Kasumi-1 (cell line): ENCODE data around the gene DOK6.
"Not testable (repeated sequence)": the region's sequence is repeated elsewhere in the genome, so short reads cannot be mapped to it uniquely, and the experiment has no call there.

Source experiments
- DNase-seq, 2 experiments: peaks; one replicate each; lab custom pipeline; 2025; lab: John Stamatoyannopoulos, UW

The DOK6 gene

DNA sequence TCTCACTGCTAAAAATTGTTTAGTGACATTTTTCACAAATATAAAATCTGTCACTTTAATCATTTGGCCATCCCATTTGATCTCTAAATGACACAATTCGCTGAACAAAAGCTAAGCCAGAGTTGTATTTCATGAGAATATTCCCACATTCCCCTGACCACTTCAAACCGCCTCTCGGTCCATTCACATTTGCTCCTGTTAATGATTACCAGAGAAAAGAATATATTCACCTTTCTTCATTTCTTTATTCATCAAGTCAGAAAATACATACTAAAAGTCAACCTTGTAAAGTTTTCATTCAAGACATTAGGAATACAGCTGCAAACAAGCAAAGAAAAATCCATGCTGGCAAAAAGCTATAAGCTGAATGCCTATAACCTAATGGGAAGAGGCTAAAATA lies 225.5 kb downstream of the DOK6 start:
- no peak for DNase-seq

DNA sequence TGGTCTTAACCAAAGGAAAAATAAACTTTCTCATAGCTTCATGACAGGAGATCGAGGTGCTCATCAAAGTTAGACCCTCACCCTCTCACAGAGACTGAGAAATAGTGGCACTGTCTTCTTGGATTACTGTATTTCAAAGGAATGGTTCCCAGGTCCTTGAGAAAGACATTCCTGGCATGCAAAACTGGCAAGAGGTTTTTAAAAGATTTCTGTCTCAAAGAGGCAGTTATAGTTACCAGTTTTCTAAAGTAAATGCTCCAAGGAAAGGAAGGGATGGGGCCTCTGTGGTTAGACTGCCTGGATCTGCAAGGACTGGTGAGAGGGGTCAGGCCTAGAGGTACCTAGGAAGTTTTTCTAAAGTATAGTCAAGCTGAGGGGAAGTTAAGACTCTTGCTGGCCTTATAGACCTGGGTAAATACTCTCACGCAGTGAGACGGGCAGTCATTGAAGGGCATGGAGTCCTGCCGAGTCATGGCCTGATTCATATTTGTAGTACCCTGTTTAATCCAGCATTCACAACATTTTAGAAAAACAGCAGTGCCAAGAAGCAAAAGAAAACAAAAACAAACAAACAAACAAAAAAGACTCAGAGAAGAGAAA lies 226.1 kb downstream of the DOK6 start:
- no peak for DNase-seq

DNA sequence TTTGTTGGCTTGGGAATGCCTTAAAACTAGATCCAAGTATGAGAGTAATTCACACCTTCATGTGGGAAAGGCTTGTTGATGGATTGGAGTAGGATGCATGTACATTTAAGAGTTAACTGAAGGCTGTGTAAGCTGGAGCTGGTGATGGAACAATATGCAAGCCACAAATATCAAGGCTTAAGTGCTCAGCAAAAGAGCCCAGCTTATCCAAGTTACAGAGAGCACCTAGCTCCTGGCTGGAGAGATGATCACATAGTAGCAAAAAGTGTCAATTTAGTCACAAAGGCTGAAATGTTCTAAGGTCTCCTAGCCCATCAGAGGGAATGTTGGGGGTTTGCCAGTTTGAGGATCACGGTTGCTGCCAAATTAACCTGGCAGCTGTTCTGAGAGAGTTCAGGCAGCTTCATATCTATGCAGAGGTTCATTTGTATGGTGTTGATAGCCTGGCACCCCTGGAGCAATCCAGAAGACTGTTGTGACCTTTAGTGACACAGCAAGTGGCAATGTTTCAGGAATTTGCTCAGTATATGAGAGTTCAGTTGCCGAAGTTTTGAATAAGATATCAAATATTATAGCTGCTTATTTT lies 228.2 kb downstream of the DOK6 start:
- no peak for DNase-seq

DNA sequence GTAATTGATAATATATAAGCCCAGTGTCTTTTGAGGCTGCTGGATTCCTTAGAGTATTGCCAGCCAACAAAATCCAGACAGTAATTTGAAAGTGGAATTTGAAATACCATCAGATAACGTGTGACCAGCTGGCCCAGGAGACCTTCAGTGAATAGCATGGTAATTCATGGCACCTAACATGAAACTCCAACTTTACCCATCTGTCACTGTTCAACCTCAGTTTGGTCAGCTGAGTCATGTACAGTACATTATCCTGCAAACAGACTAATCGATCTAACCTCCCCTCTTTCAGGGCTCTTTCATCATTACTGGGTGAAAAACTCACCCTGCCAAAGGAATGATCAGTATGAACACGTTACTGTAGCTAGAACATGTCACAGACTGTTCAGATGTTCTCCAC lies 230.6 kb downstream of the DOK6 start:
- no peak for DNase-seq

DNA sequence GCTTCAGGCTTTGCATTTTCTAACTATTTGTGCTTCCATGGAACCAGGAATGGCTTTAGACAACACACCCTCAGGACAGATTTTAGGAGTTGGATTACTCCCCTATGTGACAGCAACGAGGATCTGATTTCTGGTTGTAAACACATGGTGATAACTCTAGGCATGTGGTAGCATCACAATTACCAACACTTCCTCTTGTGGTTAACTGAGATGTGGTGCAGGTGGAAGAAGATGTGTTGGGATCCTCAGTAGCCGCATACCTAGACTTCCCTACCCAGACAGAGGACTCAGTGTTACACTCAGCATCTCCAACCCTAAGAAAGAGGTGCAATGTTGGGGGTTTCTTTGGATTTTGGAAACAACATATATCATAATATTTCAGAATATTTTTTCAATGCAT lies 234.8 kb downstream of the DOK6 start:
- no peak for DNase-seq

DNA sequence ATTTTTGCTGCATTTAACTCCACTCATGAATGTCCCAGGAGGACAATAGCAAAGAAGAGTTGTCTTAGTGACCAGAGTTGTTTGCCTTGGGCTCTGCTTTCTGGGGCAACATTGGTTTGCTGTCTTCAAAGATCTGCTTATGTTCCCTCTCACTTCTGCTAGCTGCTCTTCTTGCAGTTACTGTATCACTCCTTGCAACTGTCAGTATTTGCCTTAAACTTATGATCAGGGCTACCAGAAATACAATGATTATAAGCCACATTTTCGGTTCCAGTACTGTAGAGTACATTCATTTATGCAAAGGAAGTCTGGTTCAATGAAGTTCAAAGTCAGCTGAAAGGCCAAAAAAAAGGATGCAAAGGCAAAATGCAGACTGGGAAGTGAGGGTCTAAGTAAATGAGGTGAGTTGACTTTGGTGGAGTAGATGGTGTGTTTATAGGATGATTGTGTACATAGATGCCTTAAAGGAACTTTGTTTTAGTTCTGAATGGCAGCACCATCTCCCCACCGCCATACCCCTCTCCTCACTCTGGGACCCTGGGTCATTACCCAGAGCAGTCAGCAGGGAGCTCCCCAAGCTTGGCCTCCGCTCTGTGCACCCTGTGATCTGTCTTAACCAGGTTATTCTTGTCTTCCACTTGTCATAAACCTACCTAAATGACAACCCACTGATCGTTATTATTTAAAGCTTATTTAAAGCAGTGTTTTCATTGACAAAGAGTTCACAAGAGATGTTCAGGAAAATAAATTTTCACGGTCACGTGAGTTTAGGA lies 236.0 kb downstream of the DOK6 start:
- peak in 1 of 2 experiments; percentile 12 for DNase-seq

DNA sequence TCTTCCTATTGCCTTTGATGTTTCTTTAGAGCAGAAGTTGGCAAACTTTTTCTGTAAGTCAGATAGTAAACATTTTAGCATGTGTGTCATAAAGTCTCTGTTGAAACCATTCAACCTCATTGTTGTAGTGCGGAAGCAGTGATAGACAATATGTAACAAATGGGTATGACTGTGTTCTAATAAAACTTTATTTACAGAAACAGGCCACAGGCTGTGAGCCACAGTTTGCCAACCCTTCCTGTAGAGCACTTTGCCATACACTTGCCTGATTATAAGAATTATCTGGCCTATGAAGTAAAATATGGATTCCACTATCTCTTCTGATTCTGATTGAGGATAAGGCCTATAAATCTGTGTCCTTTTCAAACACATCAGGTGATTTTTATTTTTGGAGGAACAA lies 237.4 kb downstream of the DOK6 start:
- no peak for DNase-seq

DNA sequence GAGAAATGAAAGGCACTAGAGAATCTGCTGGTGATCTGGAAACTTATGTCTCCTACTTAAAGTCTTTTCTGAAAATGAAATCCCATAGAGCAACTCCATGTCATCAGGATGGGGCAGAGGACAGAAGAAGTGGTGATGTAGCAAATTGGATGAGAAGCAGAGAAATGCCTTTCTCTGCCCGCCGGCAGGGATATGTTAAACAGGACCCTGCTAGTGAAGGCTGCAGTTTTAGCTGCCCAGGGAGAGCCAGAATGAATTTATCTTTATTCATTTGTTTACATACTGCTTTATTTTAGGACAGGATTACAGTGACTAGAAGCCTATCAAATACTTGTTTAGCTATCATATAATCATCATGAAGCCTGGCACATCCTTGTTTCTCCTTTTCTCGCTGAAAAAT lies 247.0 kb downstream of the DOK6 start:
- DNase-seq = no peak

DNA sequence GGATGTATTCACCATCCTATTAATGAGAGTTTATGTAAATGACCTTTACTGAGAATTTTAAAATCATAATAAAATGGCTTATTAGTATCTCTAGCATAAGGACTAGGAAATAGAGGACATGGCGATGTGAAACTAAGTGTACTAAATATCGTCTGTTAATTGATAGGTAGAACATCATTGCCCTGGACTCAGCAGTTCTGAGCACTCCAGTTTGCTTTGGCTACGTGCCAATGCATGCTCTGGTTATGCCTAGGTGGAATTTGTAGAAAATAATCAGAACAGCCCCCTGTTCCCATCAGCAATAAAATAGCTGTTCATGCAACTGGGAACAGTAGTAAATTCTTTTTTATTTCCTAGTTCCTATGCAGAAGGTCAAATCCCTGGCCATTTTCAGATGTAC lies 247.8 kb downstream of the DOK6 start:
- DNase-seq = no peak

DNA sequence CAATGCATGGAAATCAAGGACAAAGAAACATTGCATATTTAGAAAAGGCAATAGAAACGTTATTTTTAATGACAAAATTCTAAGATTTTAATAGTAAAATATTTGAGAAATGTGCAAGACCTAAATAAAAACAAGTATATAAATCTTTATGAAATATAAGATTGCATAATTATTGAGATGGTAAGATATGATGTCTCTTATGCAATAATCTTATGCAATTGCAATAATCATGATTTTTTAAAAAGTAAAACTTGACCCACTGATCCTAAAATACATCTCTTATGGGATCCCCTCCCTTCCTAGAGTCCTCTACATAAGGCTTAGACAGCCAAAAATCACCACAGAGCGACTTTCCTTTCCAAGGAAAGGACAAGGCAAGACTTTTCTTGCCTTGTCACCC lies 249.0 kb downstream of the DOK6 start:
- DNase-seq = no peak

DNA sequence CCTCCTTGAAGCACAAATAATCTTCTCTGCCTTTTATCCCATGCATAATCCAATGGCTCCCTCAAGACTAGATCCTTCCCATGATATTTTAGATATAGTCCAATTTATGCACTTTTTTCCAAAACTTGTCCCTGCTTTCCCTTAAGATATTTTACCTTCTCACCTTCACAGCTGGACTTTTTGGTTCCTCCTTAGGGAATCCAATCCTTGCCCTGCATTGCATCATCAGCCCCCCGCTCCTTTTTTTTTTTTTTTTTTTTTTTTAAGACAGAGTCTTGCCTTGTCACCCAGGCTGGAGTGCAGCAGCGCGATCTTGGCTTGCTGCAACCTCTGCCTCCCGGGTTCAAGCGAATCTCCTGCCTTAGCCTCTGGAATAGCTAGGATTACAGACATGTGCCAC lies 250.6 kb downstream of the DOK6 start:
- no peak for DNase-seq

DNA sequence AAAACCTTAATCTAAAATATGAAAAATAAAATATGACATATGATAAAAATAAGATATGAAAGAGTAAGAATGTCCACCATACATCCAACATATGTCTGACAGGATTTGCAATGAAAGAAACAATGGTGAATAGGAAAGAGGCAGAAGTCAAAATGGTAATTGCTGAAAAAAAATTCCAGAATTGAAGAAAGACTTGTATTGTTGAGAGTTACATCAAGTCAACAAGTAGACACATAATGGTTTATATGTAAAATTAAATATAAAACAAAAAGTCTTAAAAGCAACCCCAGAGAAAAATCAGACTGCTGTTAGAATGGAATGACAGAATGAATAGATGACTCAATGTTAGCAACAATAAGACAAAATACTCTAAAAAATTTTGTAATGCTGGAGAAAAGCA lies 255.1 kb downstream of the DOK6 start:
- no peak for DNase-seq

DNA sequence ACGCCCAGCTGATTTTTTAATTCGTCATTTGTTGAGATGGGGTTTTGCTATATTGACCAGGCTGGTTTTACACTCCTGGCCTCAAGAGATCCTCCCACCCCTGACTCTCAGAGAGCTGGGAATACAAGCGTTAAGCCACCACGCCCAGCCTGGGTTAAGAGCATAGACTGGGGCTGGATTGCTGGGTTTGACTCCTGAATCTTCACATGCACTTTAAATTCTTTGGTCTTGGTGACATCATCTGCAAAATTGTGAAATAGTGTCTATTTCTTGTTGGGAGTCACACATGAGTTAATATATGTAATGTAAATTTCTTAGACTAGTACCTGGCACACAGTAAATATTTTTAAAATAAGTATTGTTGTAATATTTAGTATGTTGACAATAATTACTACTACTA lies 257.4 kb downstream of the DOK6 start:
- no peak for DNase-seq

DNA sequence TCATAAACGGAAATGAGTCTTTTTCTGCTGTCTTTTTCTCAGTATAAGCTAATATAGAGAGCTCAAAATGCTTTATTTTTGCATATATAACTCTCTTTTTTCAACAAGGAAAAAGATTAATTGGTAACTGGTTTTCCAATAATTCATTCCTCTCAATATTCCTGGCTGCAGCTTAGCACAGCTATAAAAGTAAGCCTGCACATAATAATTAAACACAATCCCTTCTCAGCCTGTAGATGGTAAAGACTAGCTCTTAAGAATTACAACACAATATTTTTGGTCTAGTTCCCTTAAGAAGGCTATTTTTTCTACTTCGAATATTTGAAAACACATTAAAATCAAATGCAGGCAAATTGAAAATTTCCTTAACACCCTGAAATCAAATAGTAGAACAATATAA lies 258.0 kb downstream of the DOK6 start:
- DNase-seq = no peak

DNA sequence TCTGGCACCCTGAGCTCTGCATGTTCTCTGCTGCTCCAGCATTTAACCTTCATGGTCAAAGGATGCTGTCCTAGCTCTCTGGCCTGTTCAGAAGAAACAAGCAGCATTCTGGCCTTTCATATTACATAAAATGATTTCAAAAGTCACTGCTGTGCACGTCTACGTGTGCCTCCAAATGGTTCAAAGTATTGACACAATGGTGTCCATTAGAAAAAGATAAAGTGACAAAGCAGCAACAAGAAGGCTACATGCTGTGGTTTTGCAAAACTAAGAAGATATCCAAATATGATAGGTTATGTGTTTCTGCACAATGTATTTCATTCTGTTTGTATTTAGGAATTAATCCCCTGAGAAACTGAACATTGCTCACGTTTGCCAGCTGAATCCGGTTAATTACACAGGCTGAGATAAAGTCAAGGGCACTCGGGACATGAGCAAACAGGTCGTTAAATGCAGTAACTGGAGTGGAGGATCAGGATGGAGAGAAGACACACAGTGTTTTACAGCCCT lies 258.5 kb downstream of the DOK6 start:
- no peak for DNase-seq

DNA sequence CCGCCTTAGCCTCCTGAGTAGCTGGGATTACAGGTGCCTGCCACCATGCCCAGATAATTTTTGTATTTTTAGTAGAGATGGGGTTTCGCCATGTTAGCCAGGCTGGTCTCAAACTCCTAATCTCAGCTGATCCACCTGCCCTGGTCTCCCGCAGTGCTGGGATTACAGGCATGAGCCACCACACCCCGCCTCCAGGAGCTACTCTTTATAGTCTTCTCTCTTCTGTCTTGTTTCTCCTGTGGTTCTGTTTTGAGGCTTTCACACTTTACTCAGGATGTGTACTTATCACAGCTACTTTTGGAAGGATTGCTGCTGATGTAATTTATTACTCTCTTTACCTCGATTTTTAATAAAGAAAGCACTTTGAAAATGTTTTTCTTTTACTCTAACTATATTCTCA lies 261.4 kb downstream of the DOK6 start:
- DNase-seq = not testable (repeated sequence)

DNA sequence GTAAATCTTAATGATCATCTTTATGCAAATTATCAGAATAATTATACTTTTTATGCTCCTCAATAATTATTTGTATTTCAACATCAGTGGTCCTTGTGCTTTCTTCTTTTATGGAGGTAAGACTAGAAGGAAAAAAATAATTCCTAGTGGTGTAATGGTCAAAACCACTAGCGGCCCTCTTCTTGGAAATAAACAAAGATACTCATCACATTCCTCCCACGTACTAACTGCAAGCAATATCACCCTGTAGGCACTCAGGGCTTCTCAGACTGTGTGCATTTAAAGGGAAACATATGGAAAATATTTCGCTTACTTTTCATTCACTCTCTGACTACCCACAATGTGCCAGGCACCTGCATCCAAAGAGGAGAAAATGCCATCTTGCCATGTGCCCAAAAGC lies 263.7 kb downstream of the DOK6 start:
- no peak for DNase-seq

DNA sequence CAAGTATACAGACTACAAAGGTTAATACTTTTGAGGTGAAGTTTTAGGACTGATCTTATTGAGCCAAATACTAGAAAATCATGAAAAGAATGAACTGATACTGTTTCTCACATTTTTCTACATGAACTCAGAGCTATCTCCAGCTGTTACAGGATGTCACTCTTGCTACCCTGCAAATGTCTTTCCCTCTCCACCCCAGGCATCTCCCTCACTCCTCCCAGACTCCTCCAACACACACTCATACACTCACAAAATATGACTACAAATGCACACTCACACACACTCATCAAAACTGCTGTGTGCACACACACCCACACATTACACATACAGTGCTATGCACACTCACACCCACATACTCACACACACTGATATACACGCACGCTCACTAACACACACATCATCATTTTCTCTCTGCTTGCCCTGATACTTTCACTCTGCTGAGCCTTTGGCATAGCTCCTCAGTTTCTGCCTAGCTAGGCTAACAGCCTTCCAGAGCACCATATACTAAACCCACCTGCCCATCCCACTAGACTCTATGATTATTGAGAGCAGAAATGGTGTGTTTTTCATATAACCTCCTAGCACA lies 273.7 kb downstream of the DOK6 start:
- DNase-seq = no peak

DNA sequence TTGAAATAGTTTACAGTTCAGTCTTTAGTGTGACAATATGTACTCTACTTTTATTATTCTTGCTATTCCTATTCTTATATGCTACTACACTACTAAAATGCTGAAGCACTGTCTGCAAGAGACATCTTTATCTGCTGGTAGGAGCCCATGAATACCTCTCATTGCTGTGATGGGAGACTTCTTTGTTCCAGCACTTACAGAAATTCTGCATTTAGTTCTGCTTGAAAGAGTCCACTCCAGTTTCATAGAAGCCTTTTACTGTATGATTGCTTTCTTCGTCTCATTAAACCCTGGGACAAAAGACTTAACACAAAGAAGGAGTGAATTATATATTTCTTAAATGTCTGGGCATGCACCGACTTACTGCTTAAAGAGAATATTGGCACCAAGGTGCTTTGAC lies 274.3 kb downstream of the DOK6 start:
- DNase-seq = no peak

DNA sequence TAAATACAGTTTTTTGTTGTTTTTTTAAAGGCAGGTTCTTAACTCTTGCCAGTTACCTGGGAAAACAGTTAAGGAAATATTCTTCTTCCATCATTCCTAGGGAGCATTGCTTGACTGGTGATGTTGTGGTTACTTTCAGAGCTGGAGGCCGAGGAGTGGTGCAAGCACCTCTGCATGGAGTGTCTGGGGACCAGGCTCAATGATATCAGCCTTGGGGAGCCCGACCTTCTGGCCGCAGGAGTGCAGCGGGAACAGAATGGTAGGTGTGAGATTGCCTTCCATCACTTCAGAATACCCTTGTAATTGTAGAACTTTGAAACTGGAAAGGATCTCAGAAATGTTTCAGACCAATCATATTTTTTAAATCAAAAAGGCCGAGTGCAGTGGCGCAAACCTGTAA lies 276.9 kb downstream of the DOK6 start:
- DNase-seq = no peak

DNA sequence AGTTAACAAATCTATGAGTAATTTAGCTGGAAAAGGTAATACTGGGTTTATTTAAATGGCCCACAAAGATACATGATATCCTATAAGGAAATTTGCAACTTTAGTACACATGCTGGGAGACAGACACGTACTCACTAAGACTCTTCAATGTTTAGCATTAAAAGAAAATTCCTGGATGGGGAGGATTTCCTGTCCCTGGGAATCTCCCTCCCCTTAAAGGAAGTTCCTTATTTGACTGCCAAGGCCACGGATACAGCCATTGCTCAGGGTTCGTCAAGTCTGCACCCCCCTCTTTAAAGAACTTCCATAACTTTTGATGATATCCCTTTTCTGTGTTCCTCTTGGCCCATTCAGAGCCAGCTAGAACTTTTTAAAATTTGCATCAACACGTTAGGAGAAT lies 279.4 kb downstream of the DOK6 start:
- DNase-seq = no peak

DNA sequence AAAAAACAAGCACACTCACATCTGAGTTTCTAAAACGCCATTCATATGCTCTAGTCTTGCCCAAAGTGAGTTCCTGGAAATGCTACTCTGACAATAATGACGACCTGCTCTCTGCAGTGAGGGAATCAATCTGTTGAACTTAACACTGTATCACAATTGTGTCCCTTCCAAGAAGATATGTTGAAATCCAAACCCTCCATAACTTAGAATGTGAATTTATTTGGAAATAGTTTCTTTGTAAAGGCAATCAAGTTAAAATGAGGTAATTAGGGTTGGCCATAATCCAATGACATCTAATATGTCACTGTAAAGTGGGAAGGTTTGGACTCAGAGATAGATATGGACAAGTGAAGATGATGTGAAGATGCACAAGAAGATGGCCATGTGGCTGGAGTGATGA lies 282.5 kb downstream of the DOK6 start:
- no peak for DNase-seq

DNA sequence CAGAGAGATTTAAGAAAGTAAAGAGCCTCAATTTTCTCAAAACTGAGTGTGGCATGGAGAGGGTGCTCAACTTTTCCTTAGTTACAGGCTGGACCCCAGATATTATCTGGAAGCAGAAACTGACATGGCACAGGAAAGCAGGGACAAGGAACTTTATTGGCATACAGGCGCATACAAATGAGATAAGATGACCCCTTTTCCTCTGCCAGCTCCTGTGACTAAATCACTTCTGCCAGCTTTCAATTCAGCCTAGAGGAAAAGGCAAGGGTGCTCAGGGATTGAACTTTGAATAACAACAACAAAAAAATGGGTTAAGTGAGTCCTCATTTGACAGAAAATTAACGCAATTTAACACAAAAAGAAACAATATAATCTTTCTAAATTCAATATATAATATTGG lies 284.1 kb downstream of the DOK6 start:
- DNase-seq = no peak
